ENCODE measurements around the gene TNPO3.
"Not testable (repeated sequence)": the region's sequence is repeated elsewhere in the genome, so short reads cannot be mapped to it uniquely, and the experiment has no call there.

TNPO3 gene

GRCh38 chr7:129069021-129069420 is 14.1 kb upstream of the TNPO3 start:
- DNase-seq (ENCODE audit: low spot score), result no peak

GRCh38 chr7:129067943-129068548 is 13.1 kb upstream of the TNPO3 start:
- DNase-seq (ENCODE audit: low spot score), result no peak

GRCh38 chr7:129067132-129067561 is 12.2 kb upstream of the TNPO3 start:
- DNase-seq (ENCODE audit: low spot score), result not testable (repeated sequence)

- no peak for DNase-seq (ENCODE audit: low spot score)
Measured at GRCh38 chr7:129066290-129067131, 11.6 kb upstream of the TNPO3 start.

GRCh38 chr7:129055861-129056464 is 1.1 kb upstream of the TNPO3 start:
- no peak for DNase-seq (ENCODE audit: low spot score)

GRCh38 chr7:129055294-129055816 is 444 bp upstream of the TNPO3 start:
- DNase-seq (ENCODE audit: low spot score), result no peak

- DNase-seq (ENCODE audit: low spot score), result peak; percentile 1
Measured at GRCh38 chr7:129053938-129054437, 923 bp downstream of the TNPO3 start.

- no peak for DNase-seq (ENCODE audit: low spot score)
Measured at GRCh38 chr7:129052441-129052840, 2.5 kb downstream of the TNPO3 start.

GRCh38 chr7:129051459-129051858 is 3.5 kb downstream of the TNPO3 start:
- not testable (repeated sequence) for DNase-seq (ENCODE audit: low spot score)

- DNase-seq (ENCODE audit: low spot score), result no peak
Measured at GRCh38 chr7:129047761-129048160, 7.2 kb downstream of the TNPO3 start.

- DNase-seq (ENCODE audit: low spot score), result no peak
Measured at GRCh38 chr7:129045682-129046081, 9.2 kb downstream of the TNPO3 start.

GRCh38 chr7:129043012-129043411 is 11.9 kb downstream of the TNPO3 start:
- no peak for DNase-seq (ENCODE audit: low spot score)

- DNase-seq (ENCODE audit: low spot score), result peak; percentile 28
Measured at GRCh38 chr7:129041142-129042085, 13.5 kb downstream of the TNPO3 start.

GRCh38 chr7:129038468-129038867 is 16.4 kb downstream of the TNPO3 start:
- DNase-seq (ENCODE audit: low spot score), result not testable (repeated sequence)

- no peak for DNase-seq (ENCODE audit: low spot score)
Measured at GRCh38 chr7:129037585-129037984, 17.3 kb downstream of the TNPO3 start.

GRCh38 chr7:129032017-129032416 is 22.9 kb downstream of the TNPO3 start:
- no peak for DNase-seq (ENCODE audit: low spot score)

GRCh38 chr7:129030440-129030839 is 24.5 kb downstream of the TNPO3 start:
- DNase-seq (ENCODE audit: low spot score), result no peak

- DNase-seq (ENCODE audit: low spot score), result no peak
Measured at GRCh38 chr7:129024125-129024524, 30.8 kb downstream of the TNPO3 start.

- no peak for DNase-seq (ENCODE audit: low spot score)
Measured at GRCh38 chr7:129021656-129022055, 33.3 kb downstream of the TNPO3 start.

- DNase-seq (ENCODE audit: low spot score), result no peak
Measured at GRCh38 chr7:129017933-129018538, 36.9 kb downstream of the TNPO3 start.

GRCh38 chr7:129017264-129017663 is 37.6 kb downstream of the TNPO3 start:
- no peak for DNase-seq (ENCODE audit: low spot score)

Measured in activated CD4-positive, alpha-beta T cell treated with anti-CD3 and anti-CD28 coated beads, Interleukin-2, Interleukin-4, amounts not matched to agents 100 ng/mL and 50 ng/mL, durations not matched to agents 16 hours and 8 hours (primary cell).